ENCODE data around the gene SLC25A1. TPM values are rescaled to one million over a fixed set of nuclear protein-coding genes. Genes with fewer than 3 reads are reported as not detected.

SLC25A1 gene
- total RNA-seq, 1 experiment from 2014 or later, result 162 TPM

DNA sequence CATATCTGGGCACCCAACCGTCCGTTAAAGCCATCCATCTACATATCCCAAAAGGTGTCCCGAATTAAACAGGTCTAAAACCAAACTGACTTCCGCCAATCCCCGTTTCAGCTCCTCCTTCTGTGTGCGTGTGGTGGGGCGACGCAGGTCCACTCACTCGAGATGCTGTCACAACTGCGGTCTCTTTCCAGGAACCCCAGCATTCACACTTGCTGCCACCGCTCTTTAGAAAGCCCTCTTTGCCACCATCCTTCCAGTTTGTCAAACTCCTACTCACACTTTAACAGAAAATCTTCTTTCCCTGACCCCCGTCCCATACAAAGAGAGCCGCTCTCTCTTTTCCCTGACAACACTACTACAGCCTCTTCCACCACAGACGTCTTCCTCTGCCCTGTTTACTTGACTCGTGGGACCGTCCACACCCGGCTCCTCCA lies 34.6 kb downstream of the SLC25A1 start:
- Histone ChIP-seq H3K27me3 (ENCODE audit: control insufficient read depth, insufficient read depth, low read length) (no peaks in the 10 kb centered on the region; the same call in 1 of the 2 replicates), H3K4me1 (ENCODE audit: control insufficient read depth, insufficient read depth, low read length) (no peaks in the 10 kb centered on the region), H3K9me3 (ENCODE audit: control insufficient read depth, insufficient read depth, low read depth, low read length) (no peaks in the 10 kb centered on the region), H3K27ac (ENCODE audit: low read length) (peak overlapping the region; percentile 85), H3K4me3 (ENCODE audit: low read depth in 2 of 2, low read length in 2 of 2) (peak overlapping the region; percentile 97 to 98), H3K36me3 (ENCODE audit: control insufficient read depth, insufficient read depth, low read length) (peaks cover 6% of the 10 kb centered on the region)
- ChIA-PET POLR2A (no interaction called here), CTCF (interaction anchor here (0.9 kb wide), 1 partner anchor 188 kb away, joined by 3 read pairs; no protein-coding TSS in a partner anchor)
- ATAC-seq (peak; percentile 17; the same call in 1 of the 2 replicates), DNase-seq (ENCODE audit: low read depth, low spot score) (no peak)
- BruUV-seq (replicated peaks), result TSS peak; percentile 85
- in situ Hi-C loops (cut with HindIII; ENCODE audit: low pct_unique_long_range_greater_than_20kb, low sequenced_read_pairs), result no loop called here
- intact Hi-C loops (cut with micrococcal nuclease; ENCODE audit: unreplicated experiment), result no loop called here
- TF ChIP-seq POLR2AphosphoS5 (IDR thresholded peaks at IDR 0.05; ENCODE audit: low read depth, low read length) (no peak), TCF7L2 (IDR thresholded peaks at IDR 0.05; ENCODE audit: low read depth, low read length) (no peak), SIN3A (IDR thresholded peaks at IDR 0.05; ENCODE audit: borderline replicate concordance, insufficient read depth, low read depth, low read length) (no peak)
- TF ChIP-seq, protein P1, sequence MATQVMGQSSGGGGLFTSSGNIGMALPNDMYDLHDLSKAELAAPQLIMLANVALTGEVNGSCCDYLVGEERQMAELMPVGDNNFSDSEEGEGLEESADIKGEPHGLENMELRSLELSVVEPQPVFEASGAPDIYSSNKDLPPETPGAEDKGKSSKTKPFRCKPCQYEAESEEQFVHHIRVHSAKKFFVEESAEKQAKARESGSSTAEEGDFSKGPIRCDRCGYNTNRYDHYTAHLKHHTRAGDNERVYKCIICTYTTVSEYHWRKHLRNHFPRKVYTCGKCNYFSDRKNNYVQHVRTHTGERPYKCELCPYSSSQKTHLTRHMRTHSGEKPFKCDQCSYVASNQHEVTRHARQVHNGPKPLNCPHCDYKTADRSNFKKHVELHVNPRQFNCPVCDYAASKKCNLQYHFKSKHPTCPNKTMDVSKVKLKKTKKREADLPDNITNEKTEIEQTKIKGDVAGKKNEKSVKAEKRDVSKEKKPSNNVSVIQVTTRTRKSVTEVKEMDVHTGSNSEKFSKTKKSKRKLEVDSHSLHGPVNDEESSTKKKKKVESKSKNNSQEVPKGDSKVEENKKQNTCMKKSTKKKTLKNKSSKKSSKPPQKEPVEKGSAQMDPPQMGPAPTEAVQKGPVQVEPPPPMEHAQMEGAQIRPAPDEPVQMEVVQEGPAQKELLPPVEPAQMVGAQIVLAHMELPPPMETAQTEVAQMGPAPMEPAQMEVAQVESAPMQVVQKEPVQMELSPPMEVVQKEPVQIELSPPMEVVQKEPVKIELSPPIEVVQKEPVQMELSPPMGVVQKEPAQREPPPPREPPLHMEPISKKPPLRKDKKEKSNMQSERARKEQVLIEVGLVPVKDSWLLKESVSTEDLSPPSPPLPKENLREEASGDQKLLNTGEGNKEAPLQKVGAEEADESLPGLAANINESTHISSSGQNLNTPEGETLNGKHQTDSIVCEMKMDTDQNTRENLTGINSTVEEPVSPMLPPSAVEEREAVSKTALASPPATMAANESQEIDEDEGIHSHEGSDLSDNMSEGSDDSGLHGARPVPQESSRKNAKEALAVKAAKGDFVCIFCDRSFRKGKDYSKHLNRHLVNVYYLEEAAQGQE (IDR thresholded peaks at IDR 0.05; ENCODE audit: insufficient read depth in 1 of 2, low read depth in 2 of 2, low read length in 1 of 2), result no peak

DNA sequence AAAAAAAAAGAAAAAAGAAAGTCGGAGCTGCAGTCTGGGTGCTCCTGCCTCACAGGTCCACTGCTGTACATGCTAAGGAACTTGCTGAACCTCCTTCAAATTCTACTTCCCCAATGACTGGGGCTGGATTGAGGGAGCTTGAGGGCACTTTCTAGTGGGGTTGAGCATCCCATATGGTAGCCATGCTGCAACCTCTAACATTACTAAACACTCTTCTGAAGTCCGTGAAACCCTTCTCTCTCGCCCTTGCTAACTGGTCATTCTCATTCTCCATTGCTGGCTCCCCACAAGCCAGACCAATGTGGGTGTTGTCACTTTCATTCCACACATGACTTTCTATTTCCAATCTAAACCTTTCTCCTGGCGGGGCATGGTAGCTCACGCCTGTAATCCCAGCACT lies 35.3 kb downstream of the SLC25A1 start:
- Histone ChIP-seq H3K27me3 (ENCODE audit: control insufficient read depth, insufficient read depth, low read length) (no peaks in the 10 kb centered on the region), H3K27ac (ENCODE audit: low read length) (no peak overlapping the region), H3K4me3 (ENCODE audit: low read depth in 2 of 2, low read length in 2 of 2) (peak overlapping the region; percentile 97 to 98), H3K36me3 (ENCODE audit: control insufficient read depth, insufficient read depth, low read length) (peaks cover 6% of the 10 kb centered on the region), H3K9me3 (ENCODE audit: control insufficient read depth, insufficient read depth, low read depth, low read length) (no peaks in the 10 kb centered on the region), H3K4me1 (ENCODE audit: control insufficient read depth, insufficient read depth, low read length) (no peaks in the 10 kb centered on the region)
- intact Hi-C loops (cut with micrococcal nuclease; ENCODE audit: unreplicated experiment) (no loop called here), in situ Hi-C loops (cut with HindIII; ENCODE audit: low pct_unique_long_range_greater_than_20kb, low sequenced_read_pairs) (no loop called here)
- no TSS peak for BruUV-seq (replicated peaks)
- ATAC-seq (no peak), DNase-seq (ENCODE audit: low read depth, low spot score) (no peak)
- TF ChIP-seq SIN3A (IDR thresholded peaks at IDR 0.05; ENCODE audit: borderline replicate concordance, insufficient read depth, low read depth, low read length) (no peak), TCF7L2 (IDR thresholded peaks at IDR 0.05; ENCODE audit: low read depth, low read length) (no peak)
- TF ChIP-seq, protein P1 (IDR thresholded peaks at IDR 0.05; ENCODE audit: insufficient read depth in 1 of 2, low read depth in 2 of 2, low read length in 1 of 2), result no peak
- TF ChIP-seq, protein P2, sequence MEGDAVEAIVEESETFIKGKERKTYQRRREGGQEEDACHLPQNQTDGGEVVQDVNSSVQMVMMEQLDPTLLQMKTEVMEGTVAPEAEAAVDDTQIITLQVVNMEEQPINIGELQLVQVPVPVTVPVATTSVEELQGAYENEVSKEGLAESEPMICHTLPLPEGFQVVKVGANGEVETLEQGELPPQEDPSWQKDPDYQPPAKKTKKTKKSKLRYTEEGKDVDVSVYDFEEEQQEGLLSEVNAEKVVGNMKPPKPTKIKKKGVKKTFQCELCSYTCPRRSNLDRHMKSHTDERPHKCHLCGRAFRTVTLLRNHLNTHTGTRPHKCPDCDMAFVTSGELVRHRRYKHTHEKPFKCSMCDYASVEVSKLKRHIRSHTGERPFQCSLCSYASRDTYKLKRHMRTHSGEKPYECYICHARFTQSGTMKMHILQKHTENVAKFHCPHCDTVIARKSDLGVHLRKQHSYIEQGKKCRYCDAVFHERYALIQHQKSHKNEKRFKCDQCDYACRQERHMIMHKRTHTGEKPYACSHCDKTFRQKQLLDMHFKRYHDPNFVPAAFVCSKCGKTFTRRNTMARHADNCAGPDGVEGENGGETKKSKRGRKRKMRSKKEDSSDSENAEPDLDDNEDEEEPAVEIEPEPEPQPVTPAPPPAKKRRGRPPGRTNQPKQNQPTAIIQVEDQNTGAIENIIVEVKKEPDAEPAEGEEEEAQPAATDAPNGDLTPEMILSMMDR (IDR thresholded peaks at IDR 0.05), result no peak
- ChIA-PET CTCF (no interaction called here), POLR2A (no interaction called here)

Data from Panc1 (cell line).